Measurements from ENCODE around the gene PDILT.

GRCh38 chr16:20424129-20424866 is 19.8 kb upstream of the PDILT start:
- TF ChIP-seq CTCF (IDR thresholded peaks at IDR 0.05; ENCODE audit: extremely low read depth in 1 of 2, insufficient read depth in 1 of 2, low read depth in 1 of 2, low read length in 2 of 2) (no peak), EZH2 (IDR thresholded peaks at IDR 0.05; ENCODE audit: borderline replicate concordance, low read depth, low read length, severe bottlenecking) (no peak), MYC (IDR thresholded peaks at IDR 0.05; ENCODE audit: low read depth, low read length) (no peak), POLR2A (IDR thresholded peaks at IDR 0.05; ENCODE audit: low read depth, low read length) (no peak), POLR2AphosphoS5 (IDR thresholded peaks at IDR 0.05; ENCODE audit: insufficient read depth, low read depth, low read length) (no peak), MAX (IDR thresholded peaks at IDR 0.05; ENCODE audit: insufficient read depth, insufficient read length) (no peak), FOS (IDR thresholded peaks at IDR 0.05; ENCODE audit: borderline replicate concordance, insufficient read depth, low read length) (no peak)

All from endothelial cell of umbilical vein (primary cell).